Measurements from ENCODE around the gene CAMKK1. TPM values are rescaled to one million over a fixed set of nuclear protein-coding genes. Genes with fewer than 3 reads are reported as not detected.
A peak's percentile ranks its signal among the peaks of the same experiment; 100 is the strongest.

Gene CAMKK1
- total RNA-seq, 2 donors from 2014 or later = 3.0 to 3.2 TPM

- peaks cover 18% of the 10 kb centered on the region for H3K36me3 ChIP-seq
- H3K27ac ChIP-seq = peak overlapping the region; percentile 74 to 85
- H3K4me1 ChIP-seq = peaks cover 0 to 62% of the 10 kb centered on the region in 2 donors
- no peak for TF ChIP-seq CTCF (IDR thresholded peaks at IDR 0.05)
- H3K27me3 ChIP-seq = no peaks in the 10 kb centered on the region
- no peak overlapping the region for H3K4me3 ChIP-seq
- no peak for DNase-seq (ENCODE audit: low spot score)
- no peaks in the 10 kb centered on the region for H3K9me3 ChIP-seq
Observed at GRCh38 chr17:3886776-3887175, 6.1 kb downstream of the CAMKK1 start.

GRCh38 chr17:3885970-3886369, 6.9 kb downstream of the CAMKK1 start:
- no peaks in the 10 kb centered on the region for H3K9me3 ChIP-seq
- no peak overlapping the region for H3K4me3 ChIP-seq
- peak overlapping the region in 1 of 2 donors; percentile 3 for H3K27ac ChIP-seq
- DNase-seq (ENCODE audit: low spot score) = no peak
- H3K36me3 ChIP-seq = peaks cover 18% of the 10 kb centered on the region
- peaks cover 0 to 54% of the 10 kb centered on the region in 2 donors for H3K4me1 ChIP-seq
- no peak for TF ChIP-seq CTCF (IDR thresholded peaks at IDR 0.05)
- H3K27me3 ChIP-seq = no peaks in the 10 kb centered on the region

GRCh38 chr17:3885271-3885670, 7.6 kb downstream of the CAMKK1 start:
- TF ChIP-seq CTCF (IDR thresholded peaks at IDR 0.05) = no peak
- peaks cover 0 to 48% of the 10 kb centered on the region in 2 donors for H3K4me1 ChIP-seq
- no peaks in the 10 kb centered on the region for H3K27me3 ChIP-seq
- H3K4me3 ChIP-seq = no peak overlapping the region
- peaks cover 18% of the 10 kb centered on the region for H3K36me3 ChIP-seq
- no peak for DNase-seq (ENCODE audit: low spot score)
- no peaks in the 10 kb centered on the region for H3K9me3 ChIP-seq
- peak overlapping the region in 1 of 2 donors; percentile 3 for H3K27ac ChIP-seq

GRCh38 chr17:3884188-3884587, 8.7 kb downstream of the CAMKK1 start:
- no peak for TF ChIP-seq CTCF (IDR thresholded peaks at IDR 0.05)
- Histone ChIP-seq H3K27me3 (no peaks in the 10 kb centered on the region), H3K4me3 (no peak overlapping the region), H3K36me3 (peaks cover 18% of the 10 kb centered on the region), H3K9me3 (no peaks in the 10 kb centered on the region), H3K27ac (no peak overlapping the region), H3K4me1 (peaks cover 0 to 48% of the 10 kb centered on the region in 2 donors)
- no peak for DNase-seq (ENCODE audit: low spot score)

GRCh38 chr17:3882276-3882675, 10.6 kb downstream of the CAMKK1 start:
- Histone ChIP-seq H3K4me1 (peaks cover 0 to 36% of the 10 kb centered on the region in 2 donors), H3K9me3 (no peaks in the 10 kb centered on the region), H3K36me3 (peaks cover 18% of the 10 kb centered on the region), H3K27me3 (no peaks in the 10 kb centered on the region), H3K27ac (no peak overlapping the region), H3K4me3 (no peak overlapping the region)
- no peak for DNase-seq (ENCODE audit: low spot score)
- no peak for TF ChIP-seq CTCF (IDR thresholded peaks at IDR 0.05)

- Histone ChIP-seq H3K27me3 (no peaks in the 10 kb centered on the region), H3K36me3 (peaks cover 21% of the 10 kb centered on the region), H3K27ac (no peak overlapping the region), H3K4me1 (peaks cover 0 to 23% of the 10 kb centered on the region in 2 donors), H3K4me3 (no peak overlapping the region), H3K9me3 (no peaks in the 10 kb centered on the region)
- no peak for TF ChIP-seq CTCF (IDR thresholded peaks at IDR 0.05)
- no peak for DNase-seq (ENCODE audit: low spot score)
Observed at GRCh38 chr17:3880983-3881382, 11.9 kb downstream of the CAMKK1 start.

Measured in right atrium auricular region (tissue), 2 donors.